Activated naive CD8-positive, alpha-beta T cell treated with anti-CD3 and anti-CD28 coated beads, Interleukin-2, amount 50 U/mL, for 24 hours (primary cell): ENCODE measurements around the gene NMT1.

Experiments
- ATAC-seq: fragments of 150-1000 bp; cut with Tn5 transposase; one replicate; pipeline ENCODE4 v1.10.0; 2021
- DNase-seq: peaks from one replicate; pipeline ENCODE4 v3.0.0; 2021
- H3K27ac Mint-ChIP-seq: one replicate; pipeline ENCODE4 v1.8.0; 2021; ENCODE audit warnings: mild to moderate bottlenecking, mixed read lengths
- H3K27me3 Mint-ChIP-seq: one replicate; pipeline ENCODE4 v1.8.0; 2021; ENCODE audit warnings: mixed read lengths
- H3K36me3 Mint-ChIP-seq: one replicate; pipeline ENCODE4 v1.8.0; 2021; ENCODE audit warnings: low read depth, mixed read lengths
- H3K4me1 Mint-ChIP-seq: one replicate; pipeline ENCODE4 v1.8.0; 2021; ENCODE audit warnings: mixed read lengths
- H3K4me3 Mint-ChIP-seq: one replicate; pipeline ENCODE4 v1.8.0; 2021; ENCODE audit warnings: mild to moderate bottlenecking, moderate library complexity, mixed read lengths
- H3K9me3 Mint-ChIP-seq: one replicate; pipeline ENCODE4 v1.8.0; 2021; ENCODE audit warnings: mixed read lengths

The NMT1 gene

GRCh38 chr17:45146166-45146565, 85.0 kb downstream of the NMT1 start:
- H3K4me3 Mint-ChIP-seq: peak overlapping the region; percentile 97
- peaks cover 47% of the 10 kb centered on the region for H3K4me1 Mint-ChIP-seq
- no peak for ATAC-seq
- H3K27me3 Mint-ChIP-seq: peaks cover 4% of the 10 kb centered on the region
- H3K36me3 Mint-ChIP-seq: peaks cover 24% of the 10 kb centered on the region
- H3K27ac Mint-ChIP-seq: peak overlapping the region; percentile 100
- DNase-seq: no peak
- no peaks in the 10 kb centered on the region for H3K9me3 Mint-ChIP-seq

GRCh38 chr17:45146592-45146889, 85.4 kb downstream of the NMT1 start:
- H3K4me3 Mint-ChIP-seq: peak overlapping the region; percentile 97
- peaks cover 51% of the 10 kb centered on the region for H3K4me1 Mint-ChIP-seq
- ATAC-seq (no peak), DNase-seq (no peak)
- peaks cover 4% of the 10 kb centered on the region for H3K27me3 Mint-ChIP-seq
- no peaks in the 10 kb centered on the region for H3K9me3 Mint-ChIP-seq
- peak overlapping the region; percentile 100 for H3K27ac Mint-ChIP-seq
- H3K36me3 Mint-ChIP-seq: peaks cover 25% of the 10 kb centered on the region

GRCh38 chr17:45146890-45147580, 85.9 kb downstream of the NMT1 start:
- no peak for DNase-seq
- H3K9me3 Mint-ChIP-seq: no peaks in the 10 kb centered on the region
- peak overlapping the region; percentile 100 for H3K27ac Mint-ChIP-seq
- H3K27me3 Mint-ChIP-seq: peaks cover 4% of the 10 kb centered on the region
- peak overlapping the region; percentile 97 for H3K4me3 Mint-ChIP-seq
- H3K4me1 Mint-ChIP-seq: peaks cover 55% of the 10 kb centered on the region
- no peak for ATAC-seq
- H3K36me3 Mint-ChIP-seq: peaks cover 25% of the 10 kb centered on the region

- H3K4me1 Mint-ChIP-seq: peaks cover 55% of the 10 kb centered on the region
- H3K27me3 Mint-ChIP-seq: peaks cover 4% of the 10 kb centered on the region
- peak overlapping the region; percentile 97 for H3K4me3 Mint-ChIP-seq
- peak overlapping the region; percentile 100 for H3K27ac Mint-ChIP-seq
- H3K9me3 Mint-ChIP-seq: no peaks in the 10 kb centered on the region
- peak; percentile 30 for ATAC-seq
- DNase-seq: peak; percentile 84
- peaks cover 25% of the 10 kb centered on the region for H3K36me3 Mint-ChIP-seq
Observed at GRCh38 chr17:45147581-45148182, 86.6 kb downstream of the NMT1 start.

GRCh38 chr17:45148183-45149036, 87.3 kb downstream of the NMT1 start, which contains the start of gene HEXIM1:
TSS of gene HEXIM1 (plus strand) at chr17:45148475. CDS start at chr17:45149191, 716 bp downstream.
- DNase-seq: peak; percentile 99
- Mint-ChIP-seq H3K36me3 (peaks cover 25% of the 10 kb centered on the region), H3K4me1 (peaks cover 54% of the 10 kb centered on the region), H3K9me3 (no peaks in the 10 kb centered on the region), H3K4me3 (peak within 1 kb of the TSS; percentile 97), H3K27me3 (peaks cover 4% of the 10 kb centered on the region), H3K27ac (peak within 1 kb of the TSS; percentile 100)
- ATAC-seq: peak; percentile 75

DNA sequence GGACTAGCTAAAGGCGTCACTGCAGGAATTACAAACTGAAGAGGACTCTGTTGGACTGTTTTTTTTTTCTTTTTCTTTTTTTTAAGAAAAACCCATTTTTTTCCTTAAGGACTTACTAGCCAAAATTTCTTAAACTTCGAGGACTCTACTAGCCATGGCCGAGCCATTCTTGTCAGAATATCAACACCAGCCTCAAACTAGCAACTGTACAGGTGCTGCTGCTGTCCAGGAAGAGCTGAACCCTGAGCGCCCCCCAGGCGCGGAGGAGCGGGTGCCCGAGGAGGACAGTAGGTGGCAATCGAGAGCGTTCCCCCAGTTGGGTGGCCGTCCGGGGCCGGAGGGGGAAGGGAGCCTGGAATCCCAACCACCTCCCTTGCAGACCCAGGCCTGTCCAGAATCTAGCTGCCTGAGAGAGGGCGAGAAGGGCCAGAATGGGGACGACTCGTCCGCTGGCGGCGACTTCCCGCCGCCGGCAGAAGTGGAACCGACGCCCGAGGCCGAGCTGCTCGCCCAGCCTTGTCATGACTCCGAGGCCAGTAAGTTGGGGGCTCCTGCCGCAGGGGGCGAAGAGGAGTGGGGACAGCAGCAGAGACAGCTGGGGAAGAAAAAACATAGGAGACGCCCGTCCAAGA, 88.0 kb downstream of the NMT1 start:
- Mint-ChIP-seq H3K9me3 (no peaks in the 10 kb centered on the region), H3K27ac (peak overlapping the region; percentile 100), H3K36me3 (peaks cover 25% of the 10 kb centered on the region), H3K27me3 (peaks cover 4% of the 10 kb centered on the region), H3K4me3 (peak overlapping the region; percentile 97), H3K4me1 (peaks cover 47% of the 10 kb centered on the region)
- peak; percentile 86 for DNase-seq
- ATAC-seq: peak; percentile 53

GRCh38 chr17:45149669-45150664, 88.8 kb downstream of the NMT1 start:
- no peak for ATAC-seq
- Mint-ChIP-seq H3K27me3 (peaks cover 4% of the 10 kb centered on the region), H3K36me3 (peaks cover 25% of the 10 kb centered on the region), H3K4me3 (peak overlapping the region; percentile 97), H3K9me3 (no peaks in the 10 kb centered on the region), H3K4me1 (peaks cover 44% of the 10 kb centered on the region), H3K27ac (peak overlapping the region; percentile 100)
- peak; percentile 51 for DNase-seq

DNA sequence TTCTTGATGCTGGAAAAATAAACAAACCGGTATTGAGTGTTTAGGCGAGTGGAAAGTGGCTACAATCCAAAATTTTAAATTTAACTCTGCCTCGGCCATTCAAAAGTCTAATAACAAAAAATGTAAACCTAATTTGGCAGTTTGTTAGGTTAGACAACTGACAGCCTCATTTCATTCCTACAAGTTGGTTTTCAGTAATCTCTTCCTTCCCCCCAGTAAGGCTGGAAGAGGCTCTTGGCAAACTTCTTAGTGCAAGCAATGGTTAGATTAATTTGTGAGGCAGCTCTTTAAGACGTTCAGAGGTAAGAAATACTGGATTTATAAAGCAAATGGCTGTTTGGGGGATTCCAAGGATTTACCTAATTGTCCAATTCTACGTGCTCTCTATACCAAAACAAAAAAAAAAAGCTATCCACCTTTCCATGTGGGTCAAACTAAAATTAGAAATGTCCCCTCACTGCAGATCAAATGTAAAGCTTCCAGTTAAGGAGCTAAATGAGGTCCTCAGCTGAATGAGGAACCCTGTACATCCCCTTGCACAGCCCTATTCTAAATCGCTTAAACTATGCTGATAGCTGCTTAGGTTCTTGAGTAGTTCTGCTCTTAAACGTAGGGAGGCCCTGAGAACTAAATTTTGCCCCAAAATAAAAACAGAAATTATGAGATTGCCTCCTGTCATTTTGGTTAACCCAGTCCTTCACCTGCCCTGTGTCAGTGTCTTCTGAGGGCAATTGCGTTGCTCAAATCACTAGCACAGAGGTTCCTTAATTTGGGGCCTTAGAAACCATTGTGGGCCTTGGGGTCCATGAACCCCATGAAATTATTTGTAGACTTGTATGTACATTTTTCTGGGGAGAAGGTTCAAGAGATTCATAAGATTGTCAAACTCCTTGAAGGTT, 90.0 kb downstream of the NMT1 start:
- no peaks in the 10 kb centered on the region for H3K9me3 Mint-ChIP-seq
- H3K4me1 Mint-ChIP-seq: peaks cover 43% of the 10 kb centered on the region

DNA sequence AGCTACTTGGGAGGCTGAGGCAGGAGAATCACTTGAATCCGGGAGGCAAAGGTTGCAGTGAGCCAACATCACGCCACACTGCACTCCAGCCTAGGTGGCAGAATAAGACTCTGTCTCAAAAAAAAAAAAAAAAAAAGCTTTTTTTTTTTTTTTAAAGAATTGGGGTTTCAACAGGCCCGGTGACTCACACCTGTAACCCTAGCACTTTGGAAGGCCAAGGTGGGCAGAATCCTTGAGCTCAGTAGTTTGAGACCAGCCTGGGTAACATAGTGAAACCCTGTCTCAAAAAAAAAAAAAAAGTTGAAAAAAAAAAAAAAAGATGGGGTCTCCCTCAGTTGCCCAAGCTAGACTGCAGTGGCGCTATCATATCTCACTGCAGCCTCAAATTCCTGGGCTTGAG, 93.9 kb downstream of the NMT1 start:
- Mint-ChIP-seq H3K4me3 (no peak overlapping the region), H3K9me3 (no peaks in the 10 kb centered on the region), H3K4me1 (peaks cover 43% of the 10 kb centered on the region), H3K27me3 (no peaks in the 10 kb centered on the region), H3K36me3 (peaks cover 22% of the 10 kb centered on the region), H3K27ac (no peak overlapping the region)
- DNase-seq (no peak), ATAC-seq (peak; percentile 50)

More for the DNA sequence above, 90.0 kb downstream of the NMT1 start:
- Mint-ChIP-seq H3K36me3 (peaks cover 25% of the 10 kb centered on the region), H3K27ac (peak overlapping the region; percentile 62), H3K4me3 (peak overlapping the region; percentile 97), H3K27me3 (peaks cover 4% of the 10 kb centered on the region)
- DNase-seq (no peak), ATAC-seq (no peak)

DNA sequence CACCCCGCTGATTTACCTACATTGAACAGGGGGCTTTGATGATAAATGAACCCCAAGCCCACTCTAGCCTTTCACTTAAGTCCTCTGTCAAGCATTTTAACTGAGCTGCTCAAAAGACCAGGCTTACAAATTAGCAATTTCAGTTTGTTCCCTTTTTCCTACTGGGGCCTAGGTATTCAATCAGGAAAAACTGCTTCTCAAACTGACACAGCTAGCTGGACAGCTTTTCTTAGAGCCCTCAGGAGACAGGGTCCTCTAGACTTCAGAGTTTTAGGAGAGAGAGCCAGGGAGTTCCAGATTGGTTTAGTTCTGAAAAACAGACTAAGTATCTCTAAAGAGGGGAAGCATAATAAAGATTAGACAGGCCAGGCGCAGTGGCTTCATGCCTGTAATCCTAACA, 94.4 kb downstream of the NMT1 start:
- no peak for DNase-seq
- Mint-ChIP-seq H3K4me3 (no peak overlapping the region), H3K27me3 (no peaks in the 10 kb centered on the region), H3K36me3 (peaks cover 22% of the 10 kb centered on the region), H3K4me1 (peaks cover 43% of the 10 kb centered on the region), H3K9me3 (no peaks in the 10 kb centered on the region), H3K27ac (peak overlapping the region; percentile 75)
- ATAC-seq: no peak

DNA sequence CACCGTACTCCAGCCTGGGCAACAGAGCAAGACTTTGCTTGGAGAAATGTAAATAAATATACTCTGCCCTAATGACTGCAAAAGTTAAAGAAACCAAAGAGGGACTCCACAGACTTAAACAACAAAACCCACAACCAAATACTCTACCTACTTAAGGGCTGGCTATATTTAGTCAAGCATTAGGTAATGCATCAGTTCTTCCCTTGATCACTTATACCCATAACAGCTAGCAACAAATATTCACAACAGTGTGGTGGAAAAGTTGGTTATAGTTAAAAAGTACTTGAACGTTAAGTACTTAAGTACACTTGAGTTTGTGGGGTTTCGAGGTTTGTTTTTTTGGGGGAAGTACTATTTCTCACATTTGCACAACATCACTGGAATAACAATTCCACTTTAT, 95.1 kb downstream of the NMT1 start:
- no peak for ATAC-seq
- Mint-ChIP-seq H3K9me3 (no peaks in the 10 kb centered on the region), H3K27ac (no peak overlapping the region), H3K36me3 (peaks cover 18% of the 10 kb centered on the region), H3K4me1 (peaks cover 40% of the 10 kb centered on the region), H3K27me3 (no peaks in the 10 kb centered on the region), H3K4me3 (no peak overlapping the region)
- DNase-seq: no peak
